GM19372 (cell line): ENCODE data around the gene GPR62.

Experiments
- ATAC-seq: cut with Tn5 transposase; IDR thresholded peaks from one replicate; pipeline ENCODE4 v1.9.1; 2021; ENCODE audit warnings: mild to moderate bottlenecking, low read depth, moderate library complexity; ENCODE audit not compliant: unreplicated experiment

The GPR62 gene

DNA sequence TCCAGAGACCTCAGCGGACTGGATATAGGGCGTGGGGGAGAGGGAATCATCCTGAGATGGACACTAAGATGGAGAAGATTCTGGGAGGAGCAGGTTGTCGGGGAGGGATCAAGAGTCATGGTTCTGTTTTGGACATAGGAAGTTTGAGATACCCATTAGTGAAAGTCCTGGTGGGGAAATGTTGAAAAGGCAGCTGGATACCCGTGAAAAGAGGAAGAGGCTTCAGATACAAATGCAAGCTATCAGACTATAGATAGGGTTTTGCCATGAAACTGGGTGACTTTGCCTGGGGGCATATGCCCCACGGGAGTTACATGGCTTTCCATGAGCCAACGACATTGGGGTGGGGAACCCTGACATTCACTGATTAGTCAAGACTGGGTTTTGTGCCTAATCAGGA is 1.1 kb upstream of the GPR62 start:
- no peak for ATAC-seq

DNA sequence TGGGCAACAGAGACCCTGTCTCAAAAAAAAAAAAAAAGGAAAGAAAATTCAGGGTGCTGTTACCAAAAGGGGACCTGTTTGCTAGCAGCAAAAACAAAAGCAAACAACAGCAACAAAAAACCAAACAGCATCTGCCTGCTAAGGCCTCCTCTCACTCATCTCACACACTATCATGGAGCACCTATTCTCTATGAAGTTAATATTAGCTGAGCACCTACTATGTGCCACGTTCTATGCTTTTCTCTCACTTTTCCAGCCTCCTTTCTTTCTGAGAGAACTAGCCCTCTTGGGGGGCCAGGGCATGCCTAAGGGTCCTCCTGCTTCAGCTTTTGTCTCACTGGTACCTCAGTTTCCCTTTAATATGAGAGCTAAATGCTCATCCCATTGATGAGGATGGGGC is 468 bp upstream of the GPR62 start:
- no peak for ATAC-seq

DNA sequence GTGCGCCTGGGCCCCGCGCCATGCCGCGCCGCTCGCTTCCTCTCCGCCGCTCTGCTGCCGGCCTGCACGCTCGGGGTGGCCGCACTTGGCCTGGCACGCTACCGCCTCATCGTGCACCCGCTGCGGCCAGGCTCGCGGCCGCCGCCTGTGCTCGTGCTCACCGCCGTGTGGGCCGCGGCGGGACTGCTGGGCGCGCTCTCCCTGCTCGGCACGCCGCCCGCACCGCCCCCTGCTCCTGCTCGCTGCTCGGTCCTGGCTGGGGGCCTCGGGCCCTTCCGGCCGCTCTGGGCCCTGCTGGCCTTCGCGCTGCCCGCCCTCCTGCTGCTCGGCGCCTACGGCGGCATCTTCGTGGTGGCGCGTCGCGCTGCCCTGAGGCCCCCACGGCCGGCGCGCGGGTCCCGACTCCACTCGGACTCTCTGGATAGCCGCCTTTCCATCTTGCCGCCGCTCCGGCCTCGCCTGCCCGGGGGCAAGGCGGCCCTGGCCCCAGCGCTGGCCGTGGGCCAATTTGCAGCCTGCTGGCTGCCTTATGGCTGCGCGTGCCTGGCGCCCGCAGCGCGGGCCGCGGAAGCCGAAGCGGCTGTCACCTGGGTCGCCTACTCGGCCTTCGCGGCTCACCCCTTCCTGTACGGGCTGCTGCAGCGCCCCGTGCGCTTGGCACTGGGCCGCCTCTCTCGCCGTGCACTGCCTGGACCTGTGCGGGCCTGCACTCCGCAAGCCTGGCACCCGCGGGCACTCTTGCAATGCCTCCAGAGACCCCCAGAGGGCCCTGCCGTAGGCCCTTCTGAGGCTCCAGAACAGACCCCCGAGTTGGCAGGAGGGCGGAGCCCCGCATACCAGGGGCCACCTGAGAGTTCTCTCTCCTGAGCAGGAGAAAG is 951 bp downstream of the GPR62 start:
- ATAC-seq = peak; percentile 61

DNA sequence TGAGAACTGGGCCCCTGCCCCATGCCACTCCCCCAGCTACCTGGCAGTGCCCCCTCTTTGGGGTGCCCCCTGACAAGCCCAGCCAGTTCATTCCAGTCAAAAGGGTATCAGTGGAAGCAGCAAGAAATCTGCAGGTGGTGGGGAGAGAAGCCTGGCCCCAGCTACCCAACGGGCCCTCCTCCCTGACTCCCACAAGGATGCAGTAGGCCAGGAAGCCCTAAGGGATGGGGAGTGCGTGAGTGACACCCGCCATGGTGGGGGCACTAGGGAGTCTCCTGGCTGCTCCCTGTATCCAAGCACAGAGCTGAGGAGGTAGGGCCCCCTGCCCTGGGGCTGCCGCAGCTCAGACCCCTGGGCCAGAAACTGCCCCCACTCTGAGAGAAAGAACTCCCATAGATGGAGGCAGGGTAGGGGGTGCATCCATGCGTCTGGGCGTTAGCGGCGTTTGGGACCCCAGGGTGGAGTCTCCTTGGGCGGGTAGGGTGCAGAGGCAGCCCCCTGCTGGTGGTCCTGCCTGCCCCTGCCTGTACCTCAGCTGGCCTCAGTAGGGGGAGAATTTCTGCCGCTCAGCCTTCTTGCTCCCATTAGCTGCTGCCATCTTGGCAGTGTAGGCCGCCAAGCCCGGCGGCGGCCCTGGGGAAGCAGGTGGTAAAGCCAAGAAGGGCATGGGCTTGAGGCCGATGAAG is 2.5 kb downstream of the GPR62 start:
- no peak for ATAC-seq

DNA sequence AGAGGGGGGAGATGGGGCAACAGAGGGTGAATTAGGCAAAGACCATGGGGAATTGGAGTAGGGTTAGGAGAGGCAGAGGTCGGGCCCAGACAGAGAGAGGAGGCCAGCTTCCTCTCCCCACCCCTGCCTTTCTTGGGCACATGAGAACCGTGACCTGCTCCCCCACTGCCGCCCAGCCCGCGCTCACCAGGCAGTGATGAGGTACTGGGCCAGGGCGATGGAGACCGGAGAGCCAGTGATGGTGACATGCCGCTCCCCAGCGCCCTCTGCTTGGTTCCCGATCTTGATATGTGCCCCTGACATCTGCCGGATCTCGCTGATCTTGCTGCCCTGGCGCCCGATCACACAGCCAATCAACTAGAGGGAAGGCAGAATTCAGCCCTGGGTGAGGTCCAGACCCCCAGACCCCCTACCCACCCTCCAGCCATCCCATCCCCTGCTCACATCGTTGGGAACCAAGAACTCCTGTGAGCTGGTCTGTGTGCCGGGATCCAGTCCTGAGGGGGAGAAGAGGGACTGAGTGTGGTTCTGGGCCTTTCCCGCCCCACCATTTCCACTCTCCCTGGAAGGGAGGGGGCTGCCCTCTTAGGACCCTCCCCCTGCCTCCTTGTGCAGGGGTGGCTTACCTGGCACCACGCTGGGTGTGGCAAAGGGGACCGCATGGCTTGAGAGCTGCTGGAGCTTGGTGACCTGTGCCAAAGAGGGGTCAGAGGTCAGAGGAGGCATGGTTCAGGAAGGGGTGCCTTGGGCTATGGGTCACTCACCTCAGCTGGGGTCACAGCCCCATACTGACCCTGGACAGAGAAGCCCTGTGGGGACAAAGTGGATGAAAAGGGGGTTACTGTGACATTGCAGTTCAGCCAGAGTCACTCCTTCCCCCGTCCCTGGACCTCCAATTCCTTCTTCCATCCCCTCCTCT is 3.7 kb downstream of the GPR62 start:
- ATAC-seq = no peak

DNA sequence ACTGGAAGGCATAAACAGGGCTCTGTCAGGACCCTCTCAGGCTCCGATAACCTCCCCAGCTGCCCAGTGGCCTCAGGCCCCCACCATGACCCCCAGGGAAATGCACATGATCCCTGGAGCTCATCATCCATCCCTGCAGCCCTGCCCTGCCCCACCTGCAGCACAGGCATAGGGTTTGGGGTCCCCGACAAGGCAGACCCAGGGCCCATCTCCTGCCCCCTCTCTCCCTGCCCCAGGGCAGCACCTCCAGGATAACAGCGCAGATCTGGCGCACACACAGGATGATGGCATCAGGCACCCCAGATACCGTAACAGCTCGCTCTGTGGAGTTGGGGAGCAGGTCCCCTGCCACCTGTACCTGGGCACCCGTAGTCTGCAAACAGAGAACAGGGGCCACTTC is 4.5 kb downstream of the GPR62 start:
- no peak for ATAC-seq

DNA sequence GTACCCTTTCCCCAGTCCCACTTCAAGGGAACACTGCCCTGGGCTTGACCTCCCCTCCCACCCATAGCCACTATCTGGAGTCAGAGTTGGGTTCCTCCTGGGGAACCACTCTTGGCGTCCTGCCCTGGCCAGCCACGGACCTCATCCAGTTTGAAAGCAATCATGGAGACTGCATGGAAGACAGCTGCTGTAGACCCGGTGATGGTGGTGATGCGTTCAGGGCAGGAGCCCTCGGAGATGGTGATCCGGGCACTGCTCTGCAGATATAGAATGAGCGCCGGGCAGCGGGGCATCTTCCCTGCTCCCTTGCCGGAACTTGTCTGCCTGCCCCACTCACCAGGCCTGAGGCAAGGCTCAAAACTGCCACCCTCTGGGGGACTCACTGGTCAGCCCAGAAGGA is 5.2 kb downstream of the GPR62 start:
- ATAC-seq = no peak

DNA sequence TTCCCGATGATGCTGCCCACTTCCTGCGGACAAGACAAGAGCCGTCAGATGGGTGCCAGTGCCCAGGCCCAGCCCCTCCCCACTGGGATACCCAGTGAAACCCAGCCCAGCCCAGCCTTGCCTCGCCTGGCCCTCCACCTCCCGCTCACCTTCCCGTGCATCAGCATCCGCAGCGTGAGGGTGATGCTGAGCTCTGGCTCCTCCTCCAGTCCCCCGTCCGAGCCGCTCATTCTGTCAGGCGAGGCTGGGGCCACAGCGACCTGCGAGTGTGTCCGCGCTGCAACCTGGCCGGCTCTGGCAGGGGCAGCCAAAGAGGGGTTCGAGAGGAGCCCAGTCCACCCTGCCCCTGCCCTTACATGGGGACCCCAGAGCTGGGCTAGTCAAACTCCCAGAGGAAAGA is 5.8 kb downstream of the GPR62 start:
- no peak for ATAC-seq

DNA sequence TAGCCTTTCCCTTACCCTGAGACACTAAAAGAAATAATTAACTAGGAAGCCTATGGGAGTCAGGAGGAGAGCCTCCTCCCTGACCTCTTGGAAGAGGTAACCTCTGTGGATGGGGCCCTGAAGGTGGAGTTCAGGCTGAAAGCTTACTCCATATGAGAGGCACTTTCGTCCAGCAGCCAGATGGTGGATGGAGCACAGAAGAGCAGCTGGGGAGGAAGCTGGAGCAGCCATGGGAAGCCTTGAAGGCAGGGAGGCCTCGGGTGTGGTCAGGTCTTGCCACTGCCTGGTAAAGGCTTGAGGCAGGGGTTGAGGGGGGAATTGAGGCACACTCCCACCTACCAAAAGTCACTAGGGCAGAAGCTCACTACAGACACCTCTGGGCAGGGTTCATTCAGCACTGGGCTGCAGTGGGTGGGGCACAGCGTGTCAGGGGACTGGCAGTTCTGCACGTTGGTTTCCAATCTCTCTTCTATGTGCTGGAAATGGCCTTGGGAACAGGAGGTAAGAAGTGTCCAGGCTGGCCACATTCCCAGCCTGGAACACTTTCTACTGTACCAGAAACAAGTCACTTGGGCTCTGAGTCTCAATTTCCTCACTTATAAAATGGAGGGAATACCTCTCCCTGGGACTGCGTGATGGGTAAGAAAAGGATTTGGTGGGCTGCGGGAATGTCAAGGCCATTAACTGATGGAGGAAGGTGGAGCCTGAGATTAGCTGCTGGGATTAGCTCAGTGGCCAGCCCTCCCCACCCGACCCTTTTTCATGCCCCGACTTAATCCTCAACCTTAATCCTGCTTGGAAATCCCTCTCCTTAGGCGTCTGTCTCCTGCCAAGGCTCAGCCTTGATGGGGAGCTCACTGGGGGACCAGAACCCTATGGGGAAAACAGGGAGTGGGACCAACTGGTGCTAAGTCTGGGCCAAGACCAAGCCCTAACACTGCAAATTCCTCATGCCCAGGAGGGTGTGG is 6.7 kb downstream of the GPR62 start:
- ATAC-seq = no peak

DNA sequence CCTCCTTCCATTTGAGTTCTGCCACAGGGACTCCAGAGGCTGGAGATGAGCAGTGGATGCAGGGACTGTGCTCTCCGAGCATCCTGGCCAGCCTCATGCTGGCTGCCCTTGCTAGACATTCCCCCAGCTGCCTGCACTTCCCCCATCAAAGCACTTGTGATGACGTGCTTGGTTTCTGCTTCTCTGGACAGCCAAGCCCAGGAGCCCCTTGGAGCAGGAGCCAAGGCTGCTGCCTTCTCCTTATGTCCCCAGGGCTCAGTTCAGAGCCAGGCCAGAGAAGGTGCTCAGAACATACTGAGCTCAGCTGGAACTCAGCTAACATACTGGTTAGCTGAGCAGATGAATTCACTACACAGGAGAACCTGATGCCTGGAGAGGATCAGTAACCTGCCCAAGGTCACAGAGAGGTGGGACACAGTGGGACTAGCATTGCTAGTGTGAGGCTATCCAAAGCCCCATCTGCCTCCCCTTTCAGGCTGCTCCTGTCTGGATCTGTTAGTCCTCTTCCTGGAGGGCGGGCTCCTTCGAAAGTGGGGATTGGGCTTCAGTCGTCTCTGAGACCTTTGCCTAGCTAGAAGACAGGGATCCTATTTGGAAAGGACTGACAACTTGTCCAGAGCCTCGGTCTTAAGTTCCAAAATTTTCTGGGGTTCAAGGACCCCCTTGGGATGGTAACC is 7.8 kb downstream of the GPR62 start:
- no peak for ATAC-seq

DNA sequence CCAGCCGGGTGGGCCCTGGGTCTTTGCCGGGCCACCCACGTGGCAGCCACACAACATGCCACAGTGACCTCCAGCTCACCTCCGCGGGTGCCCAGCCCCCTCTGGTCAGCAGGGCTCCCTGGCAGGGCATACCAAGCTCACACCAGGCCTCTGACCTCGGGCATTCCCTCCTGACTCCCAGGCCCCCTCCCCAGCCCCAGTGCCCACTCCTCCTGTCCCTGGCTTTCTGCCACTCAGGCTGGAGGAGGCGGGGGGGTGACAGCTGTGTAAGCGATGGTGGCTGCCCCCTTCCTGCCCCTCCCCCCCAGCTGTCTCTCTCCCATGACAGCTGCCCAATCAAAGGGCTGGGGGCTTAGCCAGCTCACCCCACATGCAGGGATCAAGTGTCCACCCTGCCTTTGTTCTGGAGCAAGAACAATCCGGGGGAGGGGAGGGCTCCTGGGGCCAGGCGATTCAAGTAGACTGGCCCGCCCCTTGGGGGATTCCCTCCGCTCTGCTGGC is 8.8 kb downstream of the GPR62 start:
- ATAC-seq = no peak

DNA sequence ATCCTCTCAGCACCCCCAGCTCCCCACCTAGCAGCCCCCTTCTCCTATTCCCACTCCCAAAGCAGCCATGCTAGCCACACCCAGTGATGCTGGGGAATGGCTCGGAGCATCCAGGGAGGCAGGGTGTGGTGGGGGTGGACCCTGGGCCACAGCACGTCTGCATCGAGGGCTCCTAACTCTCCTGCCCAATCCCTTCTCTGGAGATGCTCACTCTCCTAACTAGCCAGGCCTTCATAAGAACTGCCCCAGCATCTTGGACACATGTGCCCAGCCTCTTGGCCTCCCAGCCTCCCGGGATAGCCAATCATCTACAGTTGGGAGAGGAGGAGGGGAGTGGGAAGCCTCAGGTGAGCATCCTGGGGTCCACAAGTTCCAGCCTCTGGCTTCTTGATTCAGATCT is 9.3 kb downstream of the GPR62 start:
- ATAC-seq = no peak

DNA sequence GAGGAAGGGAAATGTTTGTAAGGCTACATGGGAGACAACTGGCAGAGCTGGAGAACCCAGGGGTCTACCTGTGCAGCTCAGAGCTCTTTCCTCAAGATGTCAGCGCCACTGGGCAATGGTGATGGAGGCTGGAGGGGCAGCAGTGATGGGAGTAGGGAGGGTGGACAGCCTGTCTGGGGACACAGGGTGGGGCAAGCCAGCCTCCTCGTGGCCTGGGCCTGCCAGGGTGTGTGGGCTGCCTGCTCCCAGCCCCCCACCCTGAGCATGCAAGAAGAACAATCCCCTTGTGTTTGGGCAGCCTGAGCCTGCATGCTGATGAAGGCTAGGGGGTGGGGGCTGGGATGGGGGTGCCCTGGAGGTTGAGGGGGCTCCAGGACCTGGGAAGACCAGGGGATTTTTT is 10.8 kb downstream of the GPR62 start:
- no peak for ATAC-seq

DNA sequence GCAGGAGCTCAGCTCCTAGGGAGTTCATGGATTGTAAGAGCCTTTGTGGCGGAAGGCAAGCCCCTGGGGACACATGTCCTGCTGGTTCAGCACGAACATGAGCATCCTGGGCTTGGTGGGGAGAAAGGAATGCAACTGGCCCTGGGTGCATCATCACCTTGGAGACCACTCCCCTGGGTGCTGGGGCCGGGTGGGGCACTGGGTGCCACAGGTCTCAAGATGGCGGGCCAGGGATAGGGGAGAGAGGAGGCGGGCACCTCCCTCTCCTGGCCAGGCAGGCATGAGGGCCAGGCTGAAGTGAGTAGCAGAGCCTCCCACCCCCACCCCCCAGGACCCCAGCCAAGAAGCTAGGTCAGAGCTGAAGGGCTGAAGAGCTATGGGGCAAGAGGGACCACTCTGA is 11.3 kb downstream of the GPR62 start:
- ATAC-seq = no peak

DNA sequence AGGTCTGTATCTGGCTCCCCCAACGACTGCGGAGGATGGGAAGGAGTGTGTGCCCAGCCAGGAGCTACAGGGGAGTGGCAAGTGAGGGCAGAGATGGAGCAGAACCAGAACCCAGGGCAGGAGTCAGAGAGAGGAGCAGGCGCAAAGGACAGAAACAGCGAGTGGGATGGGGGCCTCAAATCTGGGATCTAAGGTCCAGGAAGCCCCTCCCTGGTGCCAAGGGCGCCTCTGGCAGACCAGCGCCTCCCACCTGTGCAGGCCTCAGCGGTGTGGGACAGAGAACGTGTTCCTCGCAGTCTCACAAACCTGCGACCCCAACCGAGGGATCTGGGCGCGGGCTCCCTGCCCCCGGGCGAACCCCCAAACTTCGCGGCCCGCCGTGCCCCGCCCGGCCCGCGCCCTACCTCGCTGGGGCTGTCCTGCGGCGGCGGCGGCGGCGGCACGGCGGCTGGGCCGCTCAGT is 11.8 kb downstream of the GPR62 start:
- no peak for ATAC-seq

DNA sequence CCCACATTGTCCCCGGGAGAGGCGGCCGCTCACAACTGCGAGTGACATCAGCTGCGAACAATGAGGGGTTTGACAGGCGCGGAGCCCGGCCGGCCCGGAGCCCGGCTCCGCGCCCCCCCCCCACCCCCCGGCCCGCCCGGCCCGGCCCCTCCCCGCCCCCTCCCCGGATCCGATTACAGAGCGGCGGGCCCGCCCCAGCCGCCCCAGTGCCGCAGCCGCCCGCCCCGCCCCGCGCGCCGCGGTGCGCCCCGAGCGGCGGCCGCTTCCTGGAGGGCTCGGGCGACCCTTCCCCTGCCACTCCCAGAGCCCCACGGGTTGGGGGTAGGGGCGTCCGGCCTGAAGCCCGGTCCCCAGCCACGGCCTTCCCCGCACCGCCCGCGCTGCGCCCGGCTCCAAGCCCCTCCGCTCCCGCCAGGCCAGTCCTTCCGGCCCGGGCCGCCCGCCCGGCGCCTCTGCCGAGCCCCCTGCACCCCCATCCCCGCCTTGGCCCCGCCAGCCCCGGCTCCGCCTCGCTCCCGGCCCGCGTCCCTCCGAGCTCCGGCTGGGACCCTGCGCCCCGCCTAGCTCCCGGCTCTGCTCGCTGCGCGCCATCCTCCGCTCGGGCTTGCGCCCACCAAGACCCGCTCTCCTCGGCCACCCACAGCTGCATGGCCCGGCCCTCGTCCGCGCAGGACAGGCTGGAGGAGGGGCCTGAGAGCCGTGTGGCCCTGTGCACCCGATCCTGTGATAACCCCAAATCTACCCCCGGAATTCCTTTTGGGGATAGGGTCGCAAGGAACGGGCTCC is 12.4 kb downstream of the GPR62 start, which contains the start of gene PCBP4:
PCBP4 (minus strand) TSS at position 71 of the 786 bp plus-strand sequence. CDS start 6,214 bp downstream, outside the sequence.
- ATAC-seq = peak; percentile 60

DNA sequence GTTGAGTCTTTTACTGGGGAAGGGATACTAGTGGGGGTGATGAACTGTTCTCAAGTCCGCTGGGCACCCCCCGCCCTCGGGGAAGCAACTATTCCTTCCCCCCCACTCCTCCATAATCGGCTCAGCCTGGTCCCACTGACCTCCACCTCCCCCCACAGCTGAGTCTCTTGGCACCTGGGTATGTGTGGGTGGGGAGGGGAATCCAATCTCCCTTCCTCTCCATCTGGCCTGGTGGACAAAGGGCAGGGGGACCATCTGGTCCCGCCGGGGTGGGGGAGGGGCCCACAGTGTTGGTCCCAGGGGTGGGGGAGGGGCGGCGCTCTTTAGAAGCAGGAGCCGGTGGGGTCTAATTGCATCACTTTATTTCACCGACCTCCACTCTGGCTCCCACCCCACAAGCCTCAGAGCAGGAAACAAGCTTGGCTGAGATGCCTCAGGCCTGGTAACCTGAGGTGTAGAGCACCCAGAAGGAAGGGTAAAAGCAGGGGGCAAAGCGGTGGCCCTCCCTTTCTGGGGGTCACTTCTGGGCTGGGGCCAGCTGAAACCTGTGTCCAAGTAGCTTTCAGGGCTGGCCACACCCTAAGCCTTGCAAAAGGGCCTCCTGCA is 13.1 kb downstream of the GPR62 start:
- no peak for ATAC-seq
